ENCODE results near the gene LY6G6C. TPM values are rescaled to one million over a fixed set of nuclear protein-coding genes. Genes with fewer than 3 reads are reported as not detected.

LY6G6C gene
- total RNA-seq, 4 donors from 2014 or later = not detected

DNA sequence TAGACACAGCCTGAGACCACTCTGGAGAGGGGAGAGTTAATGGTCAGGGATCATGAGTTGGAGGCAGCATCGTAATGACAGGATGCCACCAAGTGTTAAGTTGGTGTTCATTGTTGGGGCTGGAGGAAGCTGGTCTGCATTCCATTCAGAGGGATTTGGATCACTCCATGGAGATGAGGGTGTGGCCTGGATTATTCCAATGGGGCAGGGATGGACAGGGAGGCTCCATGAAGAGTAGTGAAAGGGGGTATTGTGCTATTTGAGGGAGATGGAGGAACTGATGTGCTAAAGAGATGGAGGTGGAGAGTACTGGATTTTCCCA is 42.0 kb upstream of the LY6G6C start:
- no peak for DNase-seq
- Histone ChIP-seq H3K36me3 (no peaks in the 10 kb centered on the region), H3K4me3 (replicated peaks in 1 of 3) (no peak overlapping the region), H3K9me3 (no peaks in the 10 kb centered on the region), H3K4me1 (no peaks in the 10 kb centered on the region), H3K27me3 (no peaks in the 10 kb centered on the region), H3K27ac (no peak overlapping the region)
- intact Hi-C loops (cut with DNase I) = no loop called here
- TF ChIP-seq, protein P1, sequence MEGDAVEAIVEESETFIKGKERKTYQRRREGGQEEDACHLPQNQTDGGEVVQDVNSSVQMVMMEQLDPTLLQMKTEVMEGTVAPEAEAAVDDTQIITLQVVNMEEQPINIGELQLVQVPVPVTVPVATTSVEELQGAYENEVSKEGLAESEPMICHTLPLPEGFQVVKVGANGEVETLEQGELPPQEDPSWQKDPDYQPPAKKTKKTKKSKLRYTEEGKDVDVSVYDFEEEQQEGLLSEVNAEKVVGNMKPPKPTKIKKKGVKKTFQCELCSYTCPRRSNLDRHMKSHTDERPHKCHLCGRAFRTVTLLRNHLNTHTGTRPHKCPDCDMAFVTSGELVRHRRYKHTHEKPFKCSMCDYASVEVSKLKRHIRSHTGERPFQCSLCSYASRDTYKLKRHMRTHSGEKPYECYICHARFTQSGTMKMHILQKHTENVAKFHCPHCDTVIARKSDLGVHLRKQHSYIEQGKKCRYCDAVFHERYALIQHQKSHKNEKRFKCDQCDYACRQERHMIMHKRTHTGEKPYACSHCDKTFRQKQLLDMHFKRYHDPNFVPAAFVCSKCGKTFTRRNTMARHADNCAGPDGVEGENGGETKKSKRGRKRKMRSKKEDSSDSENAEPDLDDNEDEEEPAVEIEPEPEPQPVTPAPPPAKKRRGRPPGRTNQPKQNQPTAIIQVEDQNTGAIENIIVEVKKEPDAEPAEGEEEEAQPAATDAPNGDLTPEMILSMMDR (IDR thresholded peaks at IDR 0.05) = no peak
- no peak for TF ChIP-seq POLR2A (IDR thresholded peaks at IDR 0.05)
- WGBS, 2 donors = 26 to 33% methylated on average over 1 of the region's 1 CpG

DNA sequence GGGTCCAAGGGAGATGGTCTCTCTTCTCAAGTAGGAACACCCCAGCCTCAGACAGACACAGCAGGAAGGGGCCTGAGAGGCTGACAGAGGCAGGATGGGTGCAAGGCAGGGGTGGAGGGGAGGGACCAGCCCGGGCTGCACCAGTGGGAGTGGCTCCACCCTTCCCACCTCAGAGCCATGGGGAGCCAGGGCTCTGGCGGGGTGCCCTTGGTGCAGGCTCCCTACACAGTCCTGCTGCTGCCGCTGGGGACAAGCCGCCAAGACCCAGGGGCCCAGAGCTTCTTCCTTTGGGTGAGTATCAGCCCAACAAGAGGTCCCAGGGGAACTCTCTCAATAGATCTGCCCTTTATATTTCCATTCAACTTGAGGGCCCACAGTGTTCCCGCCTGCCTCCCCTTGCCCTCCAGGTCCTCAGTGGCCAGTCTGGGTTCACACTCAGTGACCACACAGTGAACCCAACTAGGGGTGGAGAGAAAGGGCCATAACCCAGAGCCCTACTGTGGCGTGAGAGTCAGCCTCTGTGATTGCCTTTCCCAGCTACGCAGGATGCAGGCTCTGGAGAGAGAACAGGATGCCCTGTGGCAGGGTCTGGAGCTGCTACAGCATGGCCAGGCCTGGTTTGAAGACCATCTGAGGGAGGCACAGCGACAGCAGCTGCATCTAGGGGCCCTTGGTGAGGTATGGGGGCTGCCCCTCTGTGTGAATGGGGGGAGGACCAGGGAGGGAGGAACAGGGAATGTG is 41.5 kb upstream of the LY6G6C start:
- no peak for TF ChIP-seq POLR2A (IDR thresholded peaks at IDR 0.05)
- TF ChIP-seq, protein P1 (IDR thresholded peaks at IDR 0.05) = no peak
- DNase-seq = no peak
- no peak overlapping the region for H3K27ac ChIP-seq
- no peaks in the 10 kb centered on the region for H3K4me1 ChIP-seq
- H3K9me3 ChIP-seq = no peaks in the 10 kb centered on the region
- H3K36me3 ChIP-seq = no peaks in the 10 kb centered on the region
- H3K27me3 ChIP-seq = no peaks in the 10 kb centered on the region
- intact Hi-C loops (cut with DNase I) = no loop called here
- no peak overlapping the region for H3K4me3 ChIP-seq (replicated peaks in 1 of 3)
- WGBS, 2 donors = 68 to 78% methylated on average over 4 to 5 of the region's 8 CpGs

DNA sequence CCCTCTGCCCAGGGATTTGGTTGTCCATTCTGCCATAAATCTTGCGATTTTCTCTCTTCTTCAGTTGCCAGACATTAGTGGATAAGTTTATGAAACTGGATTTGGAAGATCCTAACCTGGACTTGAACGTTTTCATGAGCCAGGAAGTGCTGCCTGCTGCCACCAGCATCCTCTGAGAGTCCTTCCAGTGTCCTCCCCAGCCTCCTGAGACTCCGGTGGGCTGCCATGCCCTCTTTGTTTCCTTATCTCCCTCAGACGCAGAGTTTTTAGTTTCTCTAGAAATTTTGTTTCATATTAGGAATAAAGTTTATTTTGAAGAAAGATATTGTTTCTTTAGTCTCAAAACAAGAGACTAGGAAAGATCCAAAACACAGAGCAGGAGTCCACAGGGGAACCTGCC is 40.8 kb upstream of the LY6G6C start, which contains the start of gene SAPCD1:
Gene SAPCD1 (plus strand): TSS at position 301 of the 400 bp plus-strand sequence. CDS start 399 bp downstream, outside the sequence.
- Histone ChIP-seq H3K36me3 (no peaks in the 10 kb centered on the region), H3K4me3 (replicated peaks in 1 of 3) (no peak within 1 kb of the TSS), H3K9me3 (no peaks in the 10 kb centered on the region), H3K4me1 (no peaks in the 10 kb centered on the region), H3K27ac (no peak within 1 kb of the TSS), H3K27me3 (no peaks in the 10 kb centered on the region)
- intact Hi-C loops (cut with DNase I) = no loop called here
- TF ChIP-seq, protein P1 (IDR thresholded peaks at IDR 0.05) = no peak
- TF ChIP-seq POLR2A (IDR thresholded peaks at IDR 0.05) = no peak
- 75 to 78% methylated on average over 4 of the region's 4 CpGs for WGBS, 2 donors
- no peak for DNase-seq

DNA sequence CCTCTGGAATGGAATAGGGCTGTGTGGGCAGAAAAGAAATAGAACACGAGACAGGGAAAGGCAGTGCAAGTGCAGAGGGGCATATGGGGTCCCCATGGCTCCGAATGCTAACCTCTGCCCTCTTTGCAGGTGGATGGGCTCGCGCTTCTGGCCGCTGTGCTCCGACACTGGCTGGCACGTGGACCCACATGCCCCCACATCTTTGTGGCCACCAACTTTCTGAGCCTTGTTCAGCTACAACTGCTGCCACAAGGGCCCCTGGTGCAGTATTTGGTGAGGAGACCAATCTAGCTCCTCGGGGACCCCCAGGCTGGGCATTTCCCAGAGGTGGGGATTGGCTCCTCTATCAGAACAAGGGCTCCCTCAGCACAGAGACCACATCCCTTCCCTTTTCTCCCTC is 39.8 kb upstream of the LY6G6C start:
- Histone ChIP-seq H3K27me3 (no peaks in the 10 kb centered on the region), H3K36me3 (no peaks in the 10 kb centered on the region), H3K27ac (no peak overlapping the region), H3K9me3 (no peaks in the 10 kb centered on the region), H3K4me3 (replicated peaks in 1 of 3) (no peak overlapping the region), H3K4me1 (no peaks in the 10 kb centered on the region)
- no peak for TF ChIP-seq POLR2A (IDR thresholded peaks at IDR 0.05)
- TF ChIP-seq, protein P1 (IDR thresholded peaks at IDR 0.05) = no peak
- no peak for DNase-seq
- 95 to 96% methylated on average over 7 to 8 of the region's 8 CpGs for WGBS, 2 donors
- intact Hi-C loops (cut with DNase I) = no loop called here

DNA sequence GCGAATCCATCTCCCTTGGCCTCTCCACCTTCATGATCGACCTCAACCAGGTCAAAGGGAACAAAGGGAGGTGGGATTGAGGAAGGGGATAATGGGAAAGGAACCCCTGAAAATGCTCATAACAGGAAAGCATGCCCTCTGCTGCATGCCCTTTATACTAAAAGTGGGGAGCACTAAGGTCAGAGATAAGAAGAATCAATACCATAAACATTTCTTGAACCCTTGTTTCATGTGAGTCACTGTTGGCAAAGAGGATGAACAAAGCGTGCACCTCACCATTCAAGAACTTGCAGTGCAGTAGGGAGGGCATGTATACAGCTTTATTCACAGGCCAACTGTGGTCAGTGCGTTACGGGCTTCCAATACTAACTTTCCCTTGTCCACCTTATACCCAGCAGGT is 39.2 kb upstream of the LY6G6C start:
- 93 to 98% methylated on average over 5 of the region's 5 CpGs for WGBS, 2 donors
- no peak overlapping the region for H3K27ac ChIP-seq
- no peak overlapping the region for H3K4me3 ChIP-seq (replicated peaks in 1 of 3)
- H3K9me3 ChIP-seq = no peaks in the 10 kb centered on the region
- intact Hi-C loops (cut with DNase I) = no loop called here
- H3K4me1 ChIP-seq = no peaks in the 10 kb centered on the region
- TF ChIP-seq, protein P1 (IDR thresholded peaks at IDR 0.05) = no peak
- no peak for TF ChIP-seq POLR2A (IDR thresholded peaks at IDR 0.05)
- DNase-seq = no peak
- H3K27me3 ChIP-seq = no peaks in the 10 kb centered on the region
- H3K36me3 ChIP-seq = no peaks in the 10 kb centered on the region
